HG03139 (cell line): ENCODE results near the gene STK39.
"Not testable (repeated sequence)": the region's sequence is repeated elsewhere in the genome, so short reads cannot be mapped to it uniquely, and the experiment has no call there.

Source experiments
- ATAC-seq: cut with Tn5 transposase; IDR thresholded peaks from one replicate; pipeline ENCODE4 v1.9.1; 2021; ENCODE audit not compliant: unreplicated experiment

STK39 gene

GRCh38 chr2:168140892-168141291, 106.5 kb downstream of the STK39 start:
- no peak for ATAC-seq

GRCh38 chr2:168139852-168140251, 107.5 kb downstream of the STK39 start:
- ATAC-seq = no peak

- no peak for ATAC-seq
These were observed 108.5 kb downstream of the STK39 start for GRCh38 chr2:168138901-168139300.

- ATAC-seq = no peak
These were observed 109.0 kb downstream of the STK39 start for GRCh38 chr2:168138374-168138773.

- no peak for ATAC-seq
These were observed 109.8 kb downstream of the STK39 start for GRCh38 chr2:168137510-168138180.

- ATAC-seq = no peak
These were observed 110.9 kb downstream of the STK39 start for GRCh38 chr2:168136392-168136977.

- ATAC-seq = no peak
These were observed 111.8 kb downstream of the STK39 start for GRCh38 chr2:168135630-168136029.

- ATAC-seq = no peak
These were observed 112.3 kb downstream of the STK39 start for GRCh38 chr2:168135121-168135520.

GRCh38 chr2:168134485-168134884, 112.9 kb downstream of the STK39 start:
- no peak for ATAC-seq

GRCh38 chr2:168132389-168132788, 115.0 kb downstream of the STK39 start:
- ATAC-seq = no peak

GRCh38 chr2:168130346-168130745, 117.0 kb downstream of the STK39 start:
- ATAC-seq = no peak

GRCh38 chr2:168127371-168127770, 120.0 kb downstream of the STK39 start:
- no peak for ATAC-seq

GRCh38 chr2:168122210-168122609, 125.2 kb downstream of the STK39 start:
- not testable (repeated sequence) for ATAC-seq

GRCh38 chr2:168120730-168121129, 126.7 kb downstream of the STK39 start:
- no peak for ATAC-seq

- ATAC-seq = no peak
These were observed 127.1 kb downstream of the STK39 start for GRCh38 chr2:168120310-168120709.

- ATAC-seq = no peak
These were observed 127.8 kb downstream of the STK39 start for GRCh38 chr2:168119515-168120141.

GRCh38 chr2:168118733-168119514, 128.5 kb downstream of the STK39 start:
- ATAC-seq = peak; percentile 52

- no peak for ATAC-seq
These were observed 130.9 kb downstream of the STK39 start for GRCh38 chr2:168116448-168116847.

GRCh38 chr2:168114619-168115018, 132.8 kb downstream of the STK39 start:
- no peak for ATAC-seq

- ATAC-seq = no peak
These were observed 133.4 kb downstream of the STK39 start for GRCh38 chr2:168114040-168114439.

- ATAC-seq = no peak
These were observed 140.1 kb downstream of the STK39 start for GRCh38 chr2:168107322-168107721.
